H1 (cell line): ENCODE measurements around the gene OTUD1.

Source experiments
- ATF2 ChIP-seq: IDR thresholded peaks from 2 replicates; pipeline ENCODE4 v1.6.1; 2012; ENCODE audit warnings: low read length, inconsistent platforms
- BCL11A ChIP-seq, 2 experiments: IDR thresholded peaks; one replicate each; pipeline ENCODE4 v1.6.1; 2011; ENCODE audit warnings: low read depth in 2 of 2, low read length in 2 of 2, mild to moderate bottlenecking in 2 of 2
- CTCF ChIP-seq, 3 experiments: IDR thresholded peaks; 1 replicate in 2 of 3; 2 replicates in 1 of 3; pipeline versions ENCODE4 v1.5.1 to v1.6.1; 2011; ENCODE audit warnings: low read length in 3 of 3, mild to moderate bottlenecking in 3 of 3, inconsistent platforms in 2 of 3, low read depth in 1 of 3, moderate library complexity in 1 of 3; ENCODE audit not compliant: insufficient read depth in 1 of 3; ENCODE audit errors: control extremely low read depth in 1 of 3
- EZH2 ChIP-seq: fragments of 200-600 bp; sonication (generic); IDR thresholded peaks from 2 replicates; pipeline ENCODE4 v1.7.1; 2012; ENCODE audit warnings: low read depth, mild to moderate bottlenecking, moderate library complexity, low read length, inconsistent platforms; ENCODE audit not compliant: severe bottlenecking
- KDM4A ChIP-seq: IDR thresholded peaks from one replicate; pipeline ENCODE4 v1.7.1; 2012; ENCODE audit warnings: low read depth, mild to moderate bottlenecking, moderate library complexity, low read length, inconsistent platforms; ENCODE audit not compliant: severe bottlenecking
- PHF8 ChIP-seq: fragments of 200-600 bp; sonication (generic); conservative IDR thresholded peaks from 2 replicates; pipeline ENCODE4 v1.7.1; 2012; ENCODE audit warnings: low read depth, mild to moderate bottlenecking, inconsistent platforms, low read length, moderate library complexity
- POLR2A ChIP-seq, 2 experiments: IDR thresholded peaks; 1 replicate in 1 of 2; 2 replicates in 1 of 2; pipeline ENCODE4 v1.6.1; 2011; ENCODE audit warnings: low read depth in 2 of 2, low read length in 2 of 2, mild to moderate bottlenecking in 2 of 2; ENCODE audit errors: control extremely low read depth in 1 of 2
- RAD21 ChIP-seq, 2 experiments: IDR thresholded peaks in 1 of 2; conservative IDR thresholded peaks in 1 of 2; 2 replicates each; pipeline ENCODE4 v1.6.1; 2011; ENCODE audit warnings: low read depth in 2 of 2, low read length in 2 of 2, improper control_type of control experiment in 1 of 2, inconsistent platforms in 1 of 2, mild to moderate bottlenecking in 1 of 2, moderate library complexity in 1 of 2
- SIN3A ChIP-seq, 2 experiments: IDR thresholded peaks in 1 of 2; conservative IDR thresholded peaks in 1 of 2; 2 replicates each; pipeline ENCODE4 v1.6.1; 2011 to 2012; ENCODE audit warnings: low read length in 2 of 2, improper control_type of control experiment in 1 of 2, low read depth in 1 of 2, mild to moderate bottlenecking in 1 of 2

GRCh38 chr10:23481363-23481961, 42.6 kb downstream of the OTUD1 start:
- no peak for TF ChIP-seq SIN3A (conservative IDR thresholded peaks at IDR 0.05 in 1 of 2, IDR thresholded peaks at IDR 0.05 in 1 of 2; ENCODE audit: low read depth in 1 of 2, low read length in 2 of 2)
- no peak for TF ChIP-seq KDM4A
- no peak for TF ChIP-seq ATF2
- TF ChIP-seq PHF8 = no peak
- TF ChIP-seq CTCF (IDR thresholded peaks at IDR 0.05; ENCODE audit: control extremely low read depth in 1 of 3, insufficient read depth in 1 of 3, low read depth in 1 of 3, low read length in 3 of 3) = no peak
- no peak for TF ChIP-seq BCL11A (IDR thresholded peaks at IDR 0.05; ENCODE audit: low read depth in 2 of 2, low read length in 2 of 2)
- TF ChIP-seq POLR2A (IDR thresholded peaks at IDR 0.05; ENCODE audit: control extremely low read depth in 1 of 2, low read depth in 2 of 2, low read length in 2 of 2) = no peak
- no peak for TF ChIP-seq RAD21 (IDR thresholded peaks at IDR 0.05 in 1 of 2, conservative IDR thresholded peaks at IDR 0.05 in 1 of 2; ENCODE audit: low read depth in 2 of 2, low read length in 2 of 2)
- no peak for TF ChIP-seq EZH2
